HL-60 (cell line): ENCODE measurements around the gene SLC29A3.

Source experiments
- DNase-seq, 2 experiments: peaks; one replicate each; pipeline ENCODE4 v3.0.0-alpha.2; 2010 to 2020; ENCODE audit warnings: low read depth in 1 of 2, low spot score in 1 of 2
- H3K27ac ChIP-seq: fragments of 250-450 bp; sonication (Bioruptor Pico); replicated peaks from 2 replicates; pipeline ENCODE4 v1.5.1; 2020; ENCODE audit warnings: mild to moderate bottlenecking, moderate library complexity
- H3K27me3 ChIP-seq: fragments of 250-450 bp; sonication (Bioruptor Pico); 2 replicates; pipeline ENCODE4 v1.5.1; 2021; ENCODE audit warnings: mild to moderate bottlenecking, moderate library complexity; ENCODE audit not compliant: insufficient read depth, poor library complexity, severe bottlenecking
- H3K4me3 ChIP-seq: replicated peaks from 2 replicates; pipeline ENCODE4 v1.5.1; 2011; ENCODE audit warnings: mild to moderate bottlenecking, control low read depth, low read length; ENCODE audit not compliant: insufficient read depth
- GABPA ChIP-seq: IDR thresholded peaks from 2 replicates; pipeline ENCODE4 v1.6.1; 2012; ENCODE audit warnings: low read depth
- POLR2AphosphoS5 ChIP-seq: IDR thresholded peaks from 2 replicates; pipeline ENCODE4 v1.6.1; 2012; ENCODE audit warnings: low read depth
- SPI1 ChIP-seq: IDR thresholded peaks from 2 replicates; pipeline ENCODE4 v1.6.1; 2012; ENCODE audit warnings: low read depth, mild to moderate bottlenecking, borderline replicate concordance
- TF ChIP-seq, protein P1 (sequence below): IDR thresholded peaks from one replicate; pipeline ENCODE4 v1.5.1; 2011; ENCODE audit warnings: low read length, control low read depth, inconsistent platforms; ENCODE audit not compliant: insufficient read depth
- TF ChIP-seq, protein P2 (sequence below): IDR thresholded peaks from 2 replicates; pipeline ENCODE4 v1.6.1; 2012; ENCODE audit warnings: low read depth; ENCODE audit not compliant: insufficient replicate concordance

Gene SLC29A3

DNA sequence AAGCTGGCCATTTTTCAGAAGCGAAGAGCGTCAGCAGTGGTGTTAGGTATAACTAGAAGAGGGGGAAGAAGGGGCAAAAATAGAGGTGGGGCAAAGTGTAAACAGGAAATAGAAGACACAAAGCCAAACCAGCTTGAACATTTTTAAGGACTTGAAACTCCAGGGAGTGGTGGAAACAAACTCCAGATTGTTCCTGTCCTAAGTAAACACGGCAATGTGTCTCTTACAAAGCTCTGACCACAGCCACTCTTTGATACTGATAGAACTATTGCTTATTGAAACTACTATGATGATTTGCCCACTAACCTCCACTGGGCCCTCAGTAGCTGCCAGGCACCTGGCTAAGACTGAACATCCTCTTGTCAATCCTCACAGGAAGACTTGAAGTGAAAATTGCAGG lies 56.9 kb downstream of the SLC29A3 start:
- H3K27me3 ChIP-seq, result no peaks in the 10 kb centered on the region
- DNase-seq, result no peak
- no peak overlapping the region for H3K4me3 ChIP-seq
- TF ChIP-seq, protein P1, sequence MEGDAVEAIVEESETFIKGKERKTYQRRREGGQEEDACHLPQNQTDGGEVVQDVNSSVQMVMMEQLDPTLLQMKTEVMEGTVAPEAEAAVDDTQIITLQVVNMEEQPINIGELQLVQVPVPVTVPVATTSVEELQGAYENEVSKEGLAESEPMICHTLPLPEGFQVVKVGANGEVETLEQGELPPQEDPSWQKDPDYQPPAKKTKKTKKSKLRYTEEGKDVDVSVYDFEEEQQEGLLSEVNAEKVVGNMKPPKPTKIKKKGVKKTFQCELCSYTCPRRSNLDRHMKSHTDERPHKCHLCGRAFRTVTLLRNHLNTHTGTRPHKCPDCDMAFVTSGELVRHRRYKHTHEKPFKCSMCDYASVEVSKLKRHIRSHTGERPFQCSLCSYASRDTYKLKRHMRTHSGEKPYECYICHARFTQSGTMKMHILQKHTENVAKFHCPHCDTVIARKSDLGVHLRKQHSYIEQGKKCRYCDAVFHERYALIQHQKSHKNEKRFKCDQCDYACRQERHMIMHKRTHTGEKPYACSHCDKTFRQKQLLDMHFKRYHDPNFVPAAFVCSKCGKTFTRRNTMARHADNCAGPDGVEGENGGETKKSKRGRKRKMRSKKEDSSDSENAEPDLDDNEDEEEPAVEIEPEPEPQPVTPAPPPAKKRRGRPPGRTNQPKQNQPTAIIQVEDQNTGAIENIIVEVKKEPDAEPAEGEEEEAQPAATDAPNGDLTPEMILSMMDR, result no peak
- TF ChIP-seq GABPA, result no peak
- TF ChIP-seq, protein P2, sequence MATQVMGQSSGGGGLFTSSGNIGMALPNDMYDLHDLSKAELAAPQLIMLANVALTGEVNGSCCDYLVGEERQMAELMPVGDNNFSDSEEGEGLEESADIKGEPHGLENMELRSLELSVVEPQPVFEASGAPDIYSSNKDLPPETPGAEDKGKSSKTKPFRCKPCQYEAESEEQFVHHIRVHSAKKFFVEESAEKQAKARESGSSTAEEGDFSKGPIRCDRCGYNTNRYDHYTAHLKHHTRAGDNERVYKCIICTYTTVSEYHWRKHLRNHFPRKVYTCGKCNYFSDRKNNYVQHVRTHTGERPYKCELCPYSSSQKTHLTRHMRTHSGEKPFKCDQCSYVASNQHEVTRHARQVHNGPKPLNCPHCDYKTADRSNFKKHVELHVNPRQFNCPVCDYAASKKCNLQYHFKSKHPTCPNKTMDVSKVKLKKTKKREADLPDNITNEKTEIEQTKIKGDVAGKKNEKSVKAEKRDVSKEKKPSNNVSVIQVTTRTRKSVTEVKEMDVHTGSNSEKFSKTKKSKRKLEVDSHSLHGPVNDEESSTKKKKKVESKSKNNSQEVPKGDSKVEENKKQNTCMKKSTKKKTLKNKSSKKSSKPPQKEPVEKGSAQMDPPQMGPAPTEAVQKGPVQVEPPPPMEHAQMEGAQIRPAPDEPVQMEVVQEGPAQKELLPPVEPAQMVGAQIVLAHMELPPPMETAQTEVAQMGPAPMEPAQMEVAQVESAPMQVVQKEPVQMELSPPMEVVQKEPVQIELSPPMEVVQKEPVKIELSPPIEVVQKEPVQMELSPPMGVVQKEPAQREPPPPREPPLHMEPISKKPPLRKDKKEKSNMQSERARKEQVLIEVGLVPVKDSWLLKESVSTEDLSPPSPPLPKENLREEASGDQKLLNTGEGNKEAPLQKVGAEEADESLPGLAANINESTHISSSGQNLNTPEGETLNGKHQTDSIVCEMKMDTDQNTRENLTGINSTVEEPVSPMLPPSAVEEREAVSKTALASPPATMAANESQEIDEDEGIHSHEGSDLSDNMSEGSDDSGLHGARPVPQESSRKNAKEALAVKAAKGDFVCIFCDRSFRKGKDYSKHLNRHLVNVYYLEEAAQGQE, result no peak
- no peak for TF ChIP-seq POLR2AphosphoS5
- no peak for TF ChIP-seq SPI1
- no peak overlapping the region for H3K27ac ChIP-seq

DNA sequence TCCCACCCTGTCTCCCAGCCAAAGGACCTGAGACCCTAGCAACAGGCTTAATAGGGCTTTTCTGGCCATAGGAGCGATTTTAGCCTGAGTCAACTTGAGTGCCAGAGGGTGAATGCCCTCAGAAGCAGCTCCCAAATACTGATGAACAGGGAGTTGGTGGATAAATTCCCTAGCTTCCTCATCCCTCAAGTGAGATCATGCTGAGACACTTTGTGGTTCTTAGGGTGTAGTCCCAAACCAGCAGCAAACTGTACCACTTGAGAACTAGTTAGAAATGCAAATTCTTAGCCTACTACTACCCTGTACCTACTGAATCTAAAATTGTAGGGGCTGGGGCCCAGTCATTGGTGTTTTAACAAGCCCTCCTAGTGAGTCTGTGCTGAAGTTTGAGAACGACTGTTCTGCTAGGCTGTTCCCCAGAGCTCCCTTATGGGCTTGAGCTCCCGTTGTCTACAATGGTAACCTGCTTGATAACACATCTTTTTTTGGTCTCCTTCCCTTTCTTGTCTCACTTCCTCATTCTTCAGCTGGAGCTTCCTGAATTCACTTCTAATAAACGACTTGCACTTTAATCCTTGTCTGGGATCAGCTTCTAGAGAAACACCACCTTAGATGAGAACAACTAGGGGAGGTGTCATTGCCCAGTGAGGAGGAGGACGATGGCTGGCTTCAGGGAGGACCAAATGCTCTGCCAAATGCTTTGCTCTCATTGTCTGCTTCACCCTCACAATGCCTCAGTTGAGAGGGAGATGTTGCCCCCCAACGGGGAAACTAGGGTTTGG lies 59.5 kb downstream of the SLC29A3 start:
- Histone ChIP-seq H3K27me3 (no peaks in the 10 kb centered on the region), H3K4me3 (no peak overlapping the region), H3K27ac (peak overlapping the region; percentile 63)
- peak; percentile 58 to 78 for DNase-seq
- TF ChIP-seq, protein P2, result no peak
- TF ChIP-seq SPI1, result peak; percentile 99

DNA sequence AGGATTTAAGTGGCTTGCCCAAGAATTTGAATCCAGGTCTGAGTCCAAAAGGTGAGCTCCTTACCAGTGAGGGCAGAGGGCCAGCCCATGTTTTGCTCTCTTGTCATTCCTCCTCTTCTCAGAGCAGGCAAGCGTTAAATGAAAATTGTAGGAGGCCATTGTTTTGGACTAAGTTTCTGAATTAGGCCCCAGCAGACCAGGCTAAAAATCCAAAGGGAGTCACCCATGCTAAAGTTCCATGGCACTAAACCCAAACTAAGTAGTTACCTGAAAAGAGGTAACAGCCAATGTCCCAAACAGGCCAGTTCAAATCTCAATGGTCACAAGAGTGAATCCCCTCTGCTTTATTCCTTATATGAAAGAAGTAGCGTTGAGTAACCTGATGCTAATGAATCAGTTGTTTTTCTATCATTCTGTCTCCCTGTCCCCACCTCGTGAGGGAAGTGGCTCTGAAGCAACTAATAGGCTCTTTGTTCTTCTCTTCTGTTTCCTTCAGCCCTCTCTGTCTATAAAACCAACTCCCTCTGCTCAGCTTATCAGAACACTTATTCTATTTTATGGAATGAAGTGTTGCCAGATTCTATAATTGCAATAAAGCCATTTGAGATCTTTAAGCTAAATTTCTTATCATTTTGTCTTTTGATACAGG lies 60.2 kb downstream of the SLC29A3 start:
- H3K27ac ChIP-seq, result peak overlapping the region; percentile 63
- DNase-seq, result no peak
- no peak overlapping the region for H3K4me3 ChIP-seq
- TF ChIP-seq SPI1, result no peak
- TF ChIP-seq POLR2AphosphoS5, result no peak
- TF ChIP-seq GABPA, result no peak
- TF ChIP-seq, protein P1, result no peak
- TF ChIP-seq, protein P2, result no peak
- no peaks in the 10 kb centered on the region for H3K27me3 ChIP-seq
